Gastrocnemius medialis (tissue), 4 donors: ENCODE data around the gene PPP1R27. TPM values are rescaled to one million over a fixed set of nuclear protein-coding genes. Genes with fewer than 3 reads are reported as not detected.

ENCODE experiments used
- ATAC-seq, 2 donors: fragments of 150-250 bp; one replicate each; pipeline ENCODE4 v1.9.1; 2016
- DNase-seq, 2 donors: peaks; one replicate each; pipeline ENCODE4 v3.0.0-alpha.2; 2019
- H3K27ac ChIP-seq, 4 donors: fragments of 200-600 bp; sonication (generic); 1 replicate in 1 of 4; 2 replicates in 3 of 4; pipeline ENCODE4 v1.5.1; 2016 to 2018; ENCODE audit warnings: mild to moderate bottlenecking in 2 of 4, moderate library complexity in 1 of 4
- H3K27me3 ChIP-seq, 3 donors: fragments of 200-600 bp; sonication (generic) in 2 of 3; 1 replicate in 1 of 3; 2 replicates in 2 of 3; pipeline versions ENCODE4 v1.5.1 to v1.6.0; 2016 to 2019; ENCODE audit warnings: mild to moderate bottlenecking in 1 of 3, moderate library complexity in 1 of 3
- H3K36me3 ChIP-seq, 2 donors: fragments of 200-600 bp; sonication (generic) in 1 of 2; one replicate each; pipeline ENCODE4 v1.5.1; 2017 to 2018
- H3K4me1 ChIP-seq, 2 donors: fragments of 200-600 bp; sonication (generic) in 1 of 2; one replicate each; pipeline ENCODE4 v1.5.1; 2016 to 2017; ENCODE audit warnings: mild to moderate bottlenecking in 2 of 2
- H3K4me3 ChIP-seq, 4 donors: fragments of 200-600 bp; sonication (generic) in 3 of 4; 1 replicate in 1 of 4; 2 replicates in 3 of 4; pipeline ENCODE4 v1.5.1; 2016 to 2019; ENCODE audit warnings: mild to moderate bottlenecking in 2 of 4
- H3K9me3 ChIP-seq, 3 donors: fragments of 200-600 bp; sonication (generic) in 2 of 3; 1 replicate in 1 of 3; 2 replicates in 2 of 3; pipeline ENCODE4 v1.5.1; 2016 to 2019
- POLR2A ChIP-seq, 2 donors: fragments of 450-650 bp; IDR thresholded peaks; one replicate each; pipeline ENCODE4 v1.6.1; 2017; ENCODE audit warnings: antibody characterized with exemption in 2 of 2, mild to moderate bottlenecking in 2 of 2, moderate library complexity in 2 of 2
- in situ Hi-C, 4 donors: fragments of 200-750 bp; cut with MboI; loops; one replicate each; pipeline versions ENCODE4 v1.15.0 to v1.8.0; 2017; ENCODE audit warnings: low sequenced_read_pairs in 4 of 4
- intact Hi-C: fragments of 100-400 bp; cut with DNase I; formaldehyde crosslinking; loops from one replicate; pipeline ENCODE4 v1.15.1; 2023; ENCODE audit warnings: low total_unique reads
- total RNA-seq, 4 donors: library from RNA; depleted of rRNA; stranded (reverse); fragments of >200 nt; gene quantifications; one replicate each; pipeline versions ENCODE4 v1.1.0 to v1.2.3, GENCODE V29; 2016
- TF ChIP-seq, protein P1 (sequence below), 5 experiments: fragments of 450-650 bp in 3 of 5; fragments of 200-600 bp in 2 of 5; sonication (generic) in 2 of 5; IDR thresholded peaks in 4 of 5; conservative IDR thresholded peaks in 1 of 5; 1 replicate in 4 of 5; 2 replicates in 1 of 5; pipeline ENCODE4 v1.5.1; 2016 to 2019; ENCODE audit warnings: antibody characterized with exemption in 5 of 5, mild to moderate bottlenecking in 3 of 5, moderate library complexity in 3 of 5

PPP1R27 gene
- total RNA-seq, 4 donors from 2014 or later, result 245 to 708 (median 400) TPM

DNA sequence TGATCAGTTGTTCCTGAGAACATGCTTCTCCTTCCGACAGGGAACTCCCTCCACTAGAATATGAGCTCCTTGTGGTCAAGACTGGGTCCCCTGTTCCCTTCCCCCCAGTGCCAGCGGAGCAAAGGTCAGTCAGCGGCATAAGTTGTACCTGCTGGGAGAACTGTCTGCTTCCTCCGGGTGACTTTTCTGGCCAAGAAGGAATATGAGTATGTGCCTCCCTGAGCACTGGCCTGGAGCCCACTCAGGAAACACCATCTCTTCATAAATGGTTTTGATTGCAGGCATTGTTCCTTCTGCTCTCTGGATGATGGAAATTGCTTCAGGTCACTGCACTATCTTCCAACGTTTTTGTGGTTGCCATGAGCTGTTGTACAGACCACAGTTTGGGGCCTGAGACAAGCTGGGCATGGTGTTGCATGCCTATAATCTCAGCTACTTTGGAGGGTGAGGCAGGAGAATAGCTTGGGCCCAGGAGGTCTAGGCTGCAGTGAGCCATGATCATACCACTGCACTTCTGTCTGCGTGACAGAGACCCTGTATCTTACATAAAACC lies 28.3 kb upstream of the PPP1R27 start:
- H3K9me3 ChIP-seq, result no peaks in the 10 kb centered on the region
- intact Hi-C loops, result no loop called here
- peaks cover 0 to 10% of the 10 kb centered on the region in 2 donors for H3K36me3 ChIP-seq
- in situ Hi-C loops, result no loop called here
- no peak overlapping the region for H3K4me3 ChIP-seq
- no peaks in the 10 kb centered on the region for H3K27me3 ChIP-seq
- peak overlapping the region; percentile 99 to 100 (median 99) for H3K27ac ChIP-seq
- H3K4me1 ChIP-seq, result peaks cover 54 to 64% of the 10 kb centered on the region in 2 donors
- TF ChIP-seq, protein P1, sequence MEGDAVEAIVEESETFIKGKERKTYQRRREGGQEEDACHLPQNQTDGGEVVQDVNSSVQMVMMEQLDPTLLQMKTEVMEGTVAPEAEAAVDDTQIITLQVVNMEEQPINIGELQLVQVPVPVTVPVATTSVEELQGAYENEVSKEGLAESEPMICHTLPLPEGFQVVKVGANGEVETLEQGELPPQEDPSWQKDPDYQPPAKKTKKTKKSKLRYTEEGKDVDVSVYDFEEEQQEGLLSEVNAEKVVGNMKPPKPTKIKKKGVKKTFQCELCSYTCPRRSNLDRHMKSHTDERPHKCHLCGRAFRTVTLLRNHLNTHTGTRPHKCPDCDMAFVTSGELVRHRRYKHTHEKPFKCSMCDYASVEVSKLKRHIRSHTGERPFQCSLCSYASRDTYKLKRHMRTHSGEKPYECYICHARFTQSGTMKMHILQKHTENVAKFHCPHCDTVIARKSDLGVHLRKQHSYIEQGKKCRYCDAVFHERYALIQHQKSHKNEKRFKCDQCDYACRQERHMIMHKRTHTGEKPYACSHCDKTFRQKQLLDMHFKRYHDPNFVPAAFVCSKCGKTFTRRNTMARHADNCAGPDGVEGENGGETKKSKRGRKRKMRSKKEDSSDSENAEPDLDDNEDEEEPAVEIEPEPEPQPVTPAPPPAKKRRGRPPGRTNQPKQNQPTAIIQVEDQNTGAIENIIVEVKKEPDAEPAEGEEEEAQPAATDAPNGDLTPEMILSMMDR (IDR thresholded peaks at IDR 0.05 in 4 of 5, conservative IDR thresholded peaks at IDR 0.05 in 1 of 5), result no peak
- no peak for TF ChIP-seq POLR2A (IDR thresholded peaks at IDR 0.05)
- no peak for ATAC-seq
- peak in 1 of 2 donors; percentile 61 for DNase-seq

DNA sequence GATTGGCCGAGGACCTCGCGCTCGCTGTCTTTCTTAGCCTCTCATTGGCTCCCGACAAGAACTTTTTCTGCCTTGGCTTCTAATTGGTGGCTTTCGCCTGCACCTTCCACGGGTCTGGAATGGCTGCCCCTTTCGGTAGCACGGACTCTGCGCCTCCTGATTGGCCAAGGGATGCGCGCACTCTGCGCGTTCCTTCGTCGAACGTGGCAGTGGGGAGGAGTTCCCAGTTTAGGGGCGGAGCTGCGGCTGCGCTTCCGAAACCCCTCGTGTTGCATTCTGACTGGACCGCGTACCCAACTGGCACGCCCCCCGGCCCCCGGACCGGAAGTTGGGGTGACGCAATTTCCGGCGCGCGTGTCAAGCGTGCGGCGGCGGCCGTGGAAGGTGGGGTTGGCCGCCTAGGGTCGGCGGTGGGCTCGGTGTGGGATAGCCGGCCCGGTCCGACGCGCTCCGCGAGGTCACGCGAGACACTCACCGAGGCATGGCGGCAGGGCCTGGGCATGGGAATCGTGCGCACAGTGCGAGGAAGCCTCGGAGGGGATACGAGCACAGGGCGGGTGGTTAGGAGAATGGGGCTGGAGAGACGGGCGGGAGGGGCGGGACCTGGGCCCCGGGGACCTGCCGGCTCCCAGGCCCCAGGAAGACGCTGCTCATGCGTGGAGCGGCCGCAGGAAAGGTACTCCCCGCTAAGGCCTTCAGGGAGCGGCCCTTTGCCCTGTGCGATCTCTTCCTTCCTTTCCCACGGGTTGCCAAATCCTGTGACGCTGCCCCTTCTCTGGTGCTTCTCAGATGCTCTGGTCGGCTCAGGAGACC lies 26.1 kb upstream of the PPP1R27 start:
- DNase-seq, result peak; percentile 100
- intact Hi-C loops (loop anchor here (1.0 to 2.0 kb wide), 6 partner anchors 20 to 238 kb away; partner anchors contain the start of genes FASN, LRRC45, MCRIP1 and PCYT2), in situ Hi-C loops (no loop called here)
- Histone ChIP-seq H3K4me1 (peaks cover 53 to 61% of the 10 kb centered on the region in 2 donors), H3K27ac (peak overlapping the region; percentile 99 to 100 (median 99)), H3K27me3 (no peaks in the 10 kb centered on the region), H3K4me3 (peak overlapping the region; percentile 85 to 90 (median 88)), H3K36me3 (peaks cover 0 to 17% of the 10 kb centered on the region in 2 donors), H3K9me3 (no peaks in the 10 kb centered on the region)
- peak; percentile 85 to 88 for ATAC-seq
- TF ChIP-seq, protein P1 (IDR thresholded peaks at IDR 0.05 in 4 of 5, conservative IDR thresholded peaks at IDR 0.05 in 1 of 5), result peak in 3 of 5 experiments; percentile 7 to 63 (median 55)
- peak; percentile 97 to 99 for TF ChIP-seq POLR2A (IDR thresholded peaks at IDR 0.05)

DNA sequence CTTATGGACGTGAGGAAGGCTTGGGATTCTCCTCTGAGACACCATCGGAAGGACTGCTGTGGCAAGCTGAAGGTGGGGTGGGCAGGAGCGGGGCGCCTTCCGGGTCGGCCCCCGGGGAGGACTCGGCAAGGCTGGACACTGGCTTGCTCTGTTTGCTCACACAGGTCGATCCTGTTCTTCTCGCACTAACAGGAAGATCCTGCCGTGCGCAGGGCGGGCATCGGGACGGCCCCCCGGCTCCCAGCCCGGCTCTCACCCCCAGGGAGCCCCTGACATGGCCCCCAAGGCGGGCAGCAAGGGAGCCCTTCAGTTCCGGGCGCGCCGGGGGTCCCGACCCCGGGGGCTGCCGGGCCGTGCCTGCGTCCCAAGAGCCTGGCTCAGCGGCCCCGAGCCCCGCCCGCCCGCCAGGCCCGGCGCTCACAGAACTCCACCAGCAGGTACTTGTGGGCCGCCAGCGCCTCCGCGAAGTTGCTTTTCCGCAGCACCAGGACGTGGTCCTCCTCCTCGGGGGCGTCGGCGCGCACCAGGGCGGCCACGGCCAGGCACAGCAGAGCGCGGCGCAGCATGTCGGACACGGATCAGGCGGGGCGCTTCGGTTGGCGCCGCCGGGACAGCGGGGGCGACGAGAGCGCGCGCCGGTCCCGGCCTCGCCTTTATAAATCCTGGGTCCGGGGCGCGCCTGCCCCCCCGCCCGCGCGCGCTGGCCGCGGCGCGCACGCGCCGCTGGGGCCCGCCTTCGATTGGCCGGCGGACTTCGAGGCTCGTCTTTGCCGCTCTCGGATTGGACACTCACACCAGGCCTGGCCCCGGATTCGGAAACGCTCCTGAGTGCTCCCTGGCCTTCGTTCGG lies 25.3 kb upstream of the PPP1R27 start, which contains the start of gene P4HB:
Gene P4HB, minus strand, starts transcription at position 630 of the 850 bp plus-strand sequence. Its CDS starts 64 bp downstream, at position 566.
- Histone ChIP-seq H3K27ac (peak within 1 kb of the TSS; percentile 99 to 100 (median 99)), H3K9me3 (no peaks in the 10 kb centered on the region), H3K36me3 (peaks cover 0 to 22% of the 10 kb centered on the region in 2 donors), H3K4me3 (peak within 1 kb of the TSS; percentile 85 to 94 (median 89)), H3K27me3 (no peaks in the 10 kb centered on the region), H3K4me1 (peaks cover 53 to 55% of the 10 kb centered on the region in 2 donors)
- in situ Hi-C loops, result loop anchor here in 1 of 4 donors (5.0 kb wide), 1 partner anchor 38 kb away; no protein-coding TSS in a partner anchor
- intact Hi-C loops, result loop anchor here (1.0 to 2.0 kb wide), 4 partner anchors 39 to 239 kb away; partner anchors contain the start of genes FASN, LRRC45 and PCYT2
- ATAC-seq, result no peak
- TF ChIP-seq, protein P1 (IDR thresholded peaks at IDR 0.05 in 4 of 5, conservative IDR thresholded peaks at IDR 0.05 in 1 of 5), result no peak
- peak; percentile 96 to 99 for TF ChIP-seq POLR2A (IDR thresholded peaks at IDR 0.05)
- DNase-seq, result no peak
